Cardiac fibroblast (primary cell): ENCODE measurements around the gene E2F2.

ENCODE experiments used
- DNase-seq, 2 donors: peaks; one replicate each; pipeline versions ENCODE4 v3.0.0 to v3.0.0-alpha.2; 2010; ENCODE audit warnings: low read depth in 2 of 2
- H3K4me3 ChIP-seq, 2 donors: replicated peaks in 1 of 2; 1 replicate in 1 of 2; 2 replicates in 1 of 2; pipeline ENCODE4 v1.5.1; 2011; ENCODE audit warnings: low read depth in 2 of 2, low read length in 2 of 2, mild to moderate bottlenecking in 2 of 2, moderate library complexity in 1 of 2
- CTCF ChIP-seq: IDR thresholded peaks from one replicate; pipeline ENCODE4 v1.5.1; 2011; ENCODE audit warnings: low read depth, mild to moderate bottlenecking, low read length, inconsistent platforms

Gene E2F2

GRCh38 chr1:23466423-23466989, 64.5 kb downstream of the E2F2 start:
- H3K4me3 ChIP-seq, result no peak overlapping the region
- TF ChIP-seq CTCF, result no peak
- no peak for DNase-seq

DNA sequence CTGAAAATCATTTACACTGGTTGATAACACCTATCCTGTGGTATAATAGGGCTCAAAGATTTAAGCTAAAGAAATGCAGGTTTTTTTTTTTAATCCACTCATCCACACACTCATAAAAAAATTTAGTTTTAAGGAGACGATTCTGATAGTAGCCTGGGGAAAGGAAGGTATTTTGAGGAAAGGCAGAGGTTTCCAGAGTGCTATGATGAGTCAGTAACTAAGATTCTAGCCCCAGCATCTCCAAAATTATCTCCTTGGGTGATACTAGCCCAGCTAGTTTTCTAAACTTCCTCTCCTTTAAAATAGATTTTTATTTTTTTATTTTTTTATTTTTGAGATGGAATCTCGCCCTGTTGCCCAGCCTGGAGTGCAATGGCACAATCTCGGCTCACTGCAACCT, 67.7 kb downstream of the E2F2 start:
- no peak for TF ChIP-seq CTCF
- no peak for DNase-seq
- no peak overlapping the region for H3K4me3 ChIP-seq

DNA sequence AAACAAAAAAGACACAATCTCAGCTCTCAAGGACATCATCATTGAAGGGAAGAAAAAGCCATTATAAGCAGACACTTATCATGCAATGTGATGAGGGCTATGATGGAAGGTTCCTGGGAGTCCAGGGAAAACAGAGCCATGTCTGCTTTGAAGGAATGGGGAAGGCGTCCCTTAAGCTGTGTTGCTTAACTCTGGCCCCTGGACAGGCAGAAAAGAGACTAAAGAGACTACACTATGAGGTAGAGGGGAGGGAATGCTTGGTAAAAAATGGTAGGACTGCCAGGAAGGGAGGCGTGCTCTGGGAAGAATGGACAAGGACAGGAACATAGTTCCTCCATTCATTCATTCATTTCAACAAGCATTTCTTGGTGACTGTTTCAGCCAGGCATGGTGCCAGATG, 68.3 kb downstream of the E2F2 start:
- H3K4me3 ChIP-seq, result no peak overlapping the region
- no peak for TF ChIP-seq CTCF
- DNase-seq, result no peak

DNA sequence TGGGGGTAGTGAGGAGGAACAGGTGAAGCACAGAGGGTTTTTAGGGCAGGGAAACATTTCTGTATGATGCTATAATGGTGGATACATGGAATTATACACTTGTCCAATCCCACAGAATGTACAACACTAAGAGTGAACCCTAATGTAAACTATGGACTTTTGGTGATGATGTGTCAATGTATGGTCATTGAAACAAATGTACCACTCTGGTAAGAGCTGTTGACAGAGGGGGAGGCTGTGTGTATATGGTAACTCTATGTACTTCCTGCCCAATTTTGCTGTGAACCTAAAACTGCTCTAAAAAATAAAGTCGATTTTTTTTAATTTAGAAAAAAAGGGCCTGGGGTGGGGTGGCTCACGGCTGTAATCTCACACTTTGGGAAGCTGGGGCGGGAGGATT, 70.0 kb downstream of the E2F2 start:
- no peak for TF ChIP-seq CTCF
- H3K4me3 ChIP-seq, result no peak overlapping the region
- no peak for DNase-seq

DNA sequence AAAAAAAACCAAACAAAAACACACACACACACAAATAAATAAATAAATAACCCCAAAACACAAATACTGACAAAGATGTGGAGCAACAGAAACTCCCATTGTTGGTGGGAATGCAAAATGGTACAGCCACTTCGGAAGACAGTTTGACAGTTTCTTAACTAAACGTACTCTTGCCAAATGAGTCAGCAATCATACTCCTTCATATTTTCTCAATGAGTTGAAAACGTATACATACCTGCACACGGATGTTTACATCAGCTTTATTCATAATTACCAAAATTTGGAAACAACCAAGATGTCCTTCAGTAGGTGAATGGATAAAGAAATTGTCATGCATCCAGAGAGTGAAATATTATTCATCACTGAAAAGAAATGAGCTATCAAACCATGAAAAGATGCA, 70.5 kb downstream of the E2F2 start:
- H3K4me3 ChIP-seq, result no peak overlapping the region
- TF ChIP-seq CTCF, result no peak
- no peak for DNase-seq

DNA sequence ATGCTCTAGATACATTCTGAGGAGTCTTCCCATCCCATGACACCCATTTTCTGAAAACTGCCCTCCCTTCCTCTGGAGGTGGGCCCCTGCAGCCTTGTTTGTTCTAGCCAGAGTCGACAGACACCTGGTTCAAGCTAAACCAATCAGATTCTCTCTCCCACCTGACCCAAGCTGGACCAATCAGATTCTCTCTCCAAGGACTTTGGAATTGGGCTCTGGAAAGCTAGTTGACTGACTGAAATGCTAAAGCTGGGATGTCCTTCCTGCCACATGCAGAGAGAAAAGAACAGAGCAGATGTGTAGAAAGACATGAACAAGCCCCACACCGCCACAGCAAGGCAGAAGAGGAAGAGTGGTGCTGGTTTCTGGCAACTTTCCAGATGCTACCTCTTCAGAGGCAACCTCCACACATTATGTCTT, 71.7 kb downstream of the E2F2 start:
- no peak overlapping the region for H3K4me3 ChIP-seq
- no peak for TF ChIP-seq CTCF
- no peak for DNase-seq
